H9 (cell line): ENCODE data around the gene DOCK11. TPM values are rescaled to one million over a fixed set of nuclear protein-coding genes. Genes with fewer than 3 reads are reported as not detected.

Source experiments
- DNase-seq: peaks from one replicate; pipeline ENCODE4 v3.0.0-alpha.2; 2017
- H2AFZ ChIP-seq: one replicate; pipeline ENCODE4 v1.6.1; 2013; ENCODE audit warnings: mild to moderate bottlenecking, low read length, control low read depth, moderate library complexity
- H2AK5ac ChIP-seq: 2 replicates; pipeline ENCODE4 v1.6.1; 2013; ENCODE audit warnings: low read length, control low read depth, mixed read lengths; ENCODE audit not compliant: insufficient read length
- H2BK120ac ChIP-seq: one replicate; pipeline ENCODE4 v1.6.1; 2013; ENCODE audit warnings: low read depth, mild to moderate bottlenecking, low read length, control low read depth, inconsistent platforms; ENCODE audit not compliant: poor library complexity, severe bottlenecking
- H2BK12ac ChIP-seq: 2 replicates; pipeline ENCODE4 v1.6.1; 2013; ENCODE audit warnings: low read length, control low read depth, mixed read lengths, low read depth; ENCODE audit not compliant: insufficient read length
- H2BK15ac ChIP-seq: 2 replicates; pipeline ENCODE4 v1.6.1; 2013; ENCODE audit warnings: low read depth, low read length, control low read depth
- H2BK20ac ChIP-seq: one replicate; pipeline ENCODE4 v1.6.1; 2013; ENCODE audit warnings: low read depth, mild to moderate bottlenecking, low read length, control low read depth, inconsistent platforms; ENCODE audit not compliant: poor library complexity, severe bottlenecking
- H2BK5ac ChIP-seq: 2 replicates; pipeline ENCODE4 v1.6.1; 2013; ENCODE audit warnings: low read length, control low read depth, mixed read lengths; ENCODE audit not compliant: insufficient read length
- H3K14ac ChIP-seq: 2 replicates; pipeline ENCODE4 v1.6.1; 2013; ENCODE audit warnings: low read length, control low read depth; ENCODE audit not compliant: insufficient read depth
- H3K18ac ChIP-seq: 2 replicates; pipeline ENCODE4 v1.6.1; 2013; ENCODE audit warnings: low read depth, mild to moderate bottlenecking, mixed read lengths, low read length, control low read depth; ENCODE audit not compliant: insufficient read length
- H3K23ac ChIP-seq: 2 replicates; pipeline ENCODE4 v1.6.1; 2013; ENCODE audit warnings: low read length, control low read depth, mixed read lengths, low read depth; ENCODE audit not compliant: insufficient read length
- H3K23me2 ChIP-seq: 2 replicates; pipeline ENCODE4 v1.6.1; 2013; ENCODE audit warnings: low read depth, mild to moderate bottlenecking, mixed read lengths, low read length, control low read depth; ENCODE audit not compliant: insufficient read length, poor library complexity, severe bottlenecking
- H3K27ac ChIP-seq: 2 replicates; pipeline ENCODE4 v1.5.1; 2013; ENCODE audit warnings: low read length, control low read depth, mixed read lengths, low read depth; ENCODE audit not compliant: insufficient read length
- H3K27me3 ChIP-seq: 2 replicates; pipeline ENCODE4 v1.6.1; 2013; ENCODE audit warnings: low read length, control low read depth, inconsistent platforms; ENCODE audit not compliant: insufficient read depth
- H3K4ac ChIP-seq: 2 replicates; pipeline ENCODE4 v1.6.1; 2013; ENCODE audit warnings: low read depth, mild to moderate bottlenecking, control low read depth, inconsistent platforms, low read length, moderate library complexity
- H3K4me1 ChIP-seq: 2 replicates; pipeline ENCODE4 v1.6.1; 2013; ENCODE audit warnings: low read length, control low read depth, inconsistent platforms; ENCODE audit not compliant: insufficient read depth
- H3K4me2 ChIP-seq: 2 replicates; pipeline ENCODE4 v1.6.1; 2013; ENCODE audit warnings: low read length, control low read depth, mixed read lengths; ENCODE audit not compliant: insufficient read length, insufficient read depth
- H3K56ac ChIP-seq: 2 replicates; pipeline ENCODE4 v1.6.1; 2013; ENCODE audit warnings: low read depth, mild to moderate bottlenecking, mixed read lengths, low read length, control low read depth; ENCODE audit not compliant: insufficient read length
- H3K79me1 ChIP-seq: 2 replicates; pipeline ENCODE4 v1.6.1; 2013; ENCODE audit warnings: low read depth, mild to moderate bottlenecking, moderate library complexity, low read length, control low read depth, inconsistent platforms; ENCODE audit not compliant: insufficient read depth, poor library complexity, severe bottlenecking
- H3K79me2 ChIP-seq: 2 replicates; pipeline ENCODE4 v1.6.1; 2013; ENCODE audit warnings: low read length, control low read depth, inconsistent platforms; ENCODE audit not compliant: insufficient read depth
- H3K9ac ChIP-seq: 2 replicates; pipeline ENCODE4 v1.6.1; 2013; ENCODE audit warnings: low read length, control low read depth, mixed read lengths; ENCODE audit not compliant: insufficient read length; ENCODE audit errors: extremely low read depth
- H3K9me3 ChIP-seq: one replicate; pipeline ENCODE4 v1.6.1; 2013; ENCODE audit warnings: low read depth, low read length, inconsistent platforms; ENCODE audit not compliant: control insufficient read depth
- H3T11ph ChIP-seq: one replicate; pipeline ENCODE4 v1.6.1; 2013; ENCODE audit warnings: mild to moderate bottlenecking, low read length, control low read depth, inconsistent platforms
- H4K20me1 ChIP-seq: one replicate; pipeline ENCODE4 v1.6.1; 2013; ENCODE audit not compliant: control insufficient read depth, insufficient read length, insufficient read depth
- H4K5ac ChIP-seq: 2 replicates; pipeline ENCODE4 v1.6.1; 2013; ENCODE audit warnings: low read depth, mild to moderate bottlenecking, mixed read lengths, low read length, control low read depth; ENCODE audit not compliant: insufficient read length
- H4K8ac ChIP-seq: replicated peaks from 2 replicates; pipeline ENCODE4 v1.6.1; 2013; ENCODE audit warnings: low read length, control low read depth, mixed read lengths, low read depth; ENCODE audit not compliant: insufficient read length
- H4K91ac ChIP-seq: 2 replicates; pipeline ENCODE4 v1.6.1; 2013; ENCODE audit warnings: low read depth, mild to moderate bottlenecking, moderate library complexity, mixed read lengths, low read length, control low read depth; ENCODE audit not compliant: insufficient read length
- H3K27ac Mint-ChIP-seq, 3 experiments: 2 replicates in 2 of 3; 3 replicates in 1 of 3; pipeline ENCODE4 v1.8.0; 2020 to 2021; ENCODE audit warnings: mixed read lengths in 3 of 3, mild to moderate bottlenecking in 1 of 3, moderate library complexity in 1 of 3
- H3K27me3 Mint-ChIP-seq: 2 replicates; pipeline ENCODE4 v1.8.0; 2021; ENCODE audit warnings: low read depth, mild to moderate bottlenecking, moderate library complexity, mixed read lengths
- H3K36me3 Mint-ChIP-seq, 3 experiments: 2 replicates in 2 of 3; 3 replicates in 1 of 3; pipeline ENCODE4 v1.8.0; 2020 to 2021; ENCODE audit warnings: low read depth in 3 of 3, mixed read lengths in 3 of 3; ENCODE audit not compliant: insufficient read depth in 1 of 3
- H3K4me1 Mint-ChIP-seq, 2 experiments: 2 replicates each; pipeline ENCODE4 v1.8.0; 2020; ENCODE audit warnings: mixed read lengths in 2 of 2
- H3K4me3 Mint-ChIP-seq, 2 experiments: 2 replicates in 1 of 2; 3 replicates in 1 of 2; pipeline ENCODE4 v1.8.0; 2020 to 2021; ENCODE audit warnings: mild to moderate bottlenecking in 2 of 2, mixed read lengths in 2 of 2, moderate library complexity in 1 of 2
- H3K9me3 Mint-ChIP-seq, 2 experiments: 2 replicates in 1 of 2; 3 replicates in 1 of 2; pipeline ENCODE4 v1.8.0; 2020; ENCODE audit warnings: mild to moderate bottlenecking in 2 of 2, mixed read lengths in 2 of 2, moderate library complexity in 1 of 2
- CTCF ChIP-seq: fragments of 200-600 bp; sonication (generic); conservative IDR thresholded peaks from 3 replicates; pipeline ENCODE4 v1.8.0; 2021; ENCODE audit warnings: antibody characterized with exemption, mild to moderate bottlenecking
- WGBS: extraction: QIAGEN DNeasy Blood & Tissue Kit; methylation state at CpG from one replicate; pipeline ENCODE4 v1.1.7; 2013; ENCODE audit warnings: missing lambda C conversion rate, low lambda C conversion rate, mixed read lengths; ENCODE audit not compliant: insufficient read length; ENCODE audit errors: extremely low coverage; 5-methylcytosine and 5-hydroxymethylcytosine counted together
- total RNA-seq: library from RNA; stranded (reverse); gene quantifications from 2 replicates; pipeline ENCODE4 v1.2.1, GENCODE V29; 2021

Gene DOCK11
- total RNA-seq, 1 experiment from 2014 or later, result 6.2 TPM

GRCh38 chrX:118552121-118552900, 56.7 kb downstream of the DOCK11 start:
- no CpG with 5 or more reads among the region's 8 CpGs for WGBS
- peaks cover 3 to 69% of the 10 kb centered on the region in 2 experiments; a peak in 4 of 5 replicates for H3K9me3 Mint-ChIP-seq
- H3K9me3 ChIP-seq, result peaks cover 37% of the 10 kb centered on the region

More at GRCh38 chrX:118552121-118552900, 56.7 kb downstream of the DOCK11 start:
- Histone ChIP-seq H2BK20ac (no peak overlapping the region), H2BK15ac (no peak overlapping the region), H3K9ac (no peak overlapping the region), H3K4ac (no peak overlapping the region), H3K14ac (no peak overlapping the region), H3K23me2 (no peaks in the 10 kb centered on the region), H4K20me1 (no peaks in the 10 kb centered on the region), H3K4me2 (no peak overlapping the region), H2AK5ac (no peak overlapping the region), H3T11ph (no peak overlapping the region), H4K5ac (no peak overlapping the region), H4K8ac (no peak overlapping the region), H3K27ac (no peak overlapping the region), H2BK12ac (no peak overlapping the region), H3K23ac (no peak overlapping the region), H3K56ac (no peak overlapping the region), H2AFZ (no peak overlapping the region), H3K27me3 (no peaks in the 10 kb centered on the region), H3K4me1 (no peaks in the 10 kb centered on the region), H2BK120ac (no peak overlapping the region), H3K79me2 (no peaks in the 10 kb centered on the region), H3K79me1 (no peaks in the 10 kb centered on the region), H2BK5ac (no peak overlapping the region), H4K91ac (no peak overlapping the region), H3K18ac (no peak overlapping the region)
- DNase-seq, result no peak
- Mint-ChIP-seq H3K27me3 (no peaks in the 10 kb centered on the region), H3K4me1 (no peaks in the 10 kb centered on the region), H3K36me3 (peaks cover 0 to 7% (median 3%) of the 10 kb centered on the region in 3 experiments; a peak in 3 of 7 replicates), H3K27ac (no peak overlapping the region), H3K4me3 (no peak overlapping the region)
- no peak for TF ChIP-seq CTCF
